Measurements from ENCODE around the gene RAPGEF1.

Gene RAPGEF1

GRCh38 chr9:131621551-131622358 is 118.1 kb downstream of the RAPGEF1 start:
- no peak for DNase-seq

GRCh38 chr9:131620764-131621520 is 118.9 kb downstream of the RAPGEF1 start:
- DNase-seq = peak in 2 of 14 donors; percentile 26 to 33

GRCh38 chr9:131619680-131620079 is 120.2 kb downstream of the RAPGEF1 start:
- DNase-seq = no peak

GRCh38 chr9:131618785-131619184 is 121.1 kb downstream of the RAPGEF1 start:
- no peak for DNase-seq

- peak in 1 of 14 donors; percentile 46 for DNase-seq
These were observed 121.8 kb downstream of the RAPGEF1 start for GRCh38 chr9:131618071-131618479.

- DNase-seq = no peak
These were observed 122.3 kb downstream of the RAPGEF1 start for GRCh38 chr9:131617611-131618010.

- peak in 1 of 14 donors; percentile 25 for DNase-seq
These were observed 122.8 kb downstream of the RAPGEF1 start for GRCh38 chr9:131616983-131617604.

- no peak for DNase-seq
These were observed 125.4 kb downstream of the RAPGEF1 start for GRCh38 chr9:131614340-131614915.

- DNase-seq = no peak
These were observed 126.0 kb downstream of the RAPGEF1 start for GRCh38 chr9:131613921-131614320.

- DNase-seq = no peak
These were observed 127.0 kb downstream of the RAPGEF1 start for GRCh38 chr9:131612851-131613250.

- DNase-seq = no peak
These were observed 128.1 kb downstream of the RAPGEF1 start for GRCh38 chr9:131611586-131612315.

- peak in 1 of 14 donors; percentile 16 for DNase-seq
These were observed 129.6 kb downstream of the RAPGEF1 start for GRCh38 chr9:131610231-131610761.

- peak in 5 of 14 donors; percentile 37 to 69 (median 58) for DNase-seq
These were observed 130.6 kb downstream of the RAPGEF1 start for GRCh38 chr9:131609099-131609830.

- peak in 3 of 14 donors; percentile 19 to 84 (median 28) for DNase-seq
These were observed 131.3 kb downstream of the RAPGEF1 start for GRCh38 chr9:131608493-131609037.

- DNase-seq = no peak
These were observed 132.3 kb downstream of the RAPGEF1 start for GRCh38 chr9:131607591-131607990.

GRCh38 chr9:131606896-131607567 is 132.8 kb downstream of the RAPGEF1 start:
- DNase-seq = no peak

- DNase-seq = no peak
These were observed 133.9 kb downstream of the RAPGEF1 start for GRCh38 chr9:131605770-131606590.

GRCh38 chr9:131603711-131604439 is 136.0 kb downstream of the RAPGEF1 start:
- no peak for DNase-seq

Data from C1 segment of cervical spinal cord (tissue), 14 donors.